ENCODE results near the gene PRLHR.

- TF ChIP-seq CTCF (IDR thresholded peaks at IDR 0.05; ENCODE audit: low read depth, low read length) (no peak), POLR2A (IDR thresholded peaks at IDR 0.05; ENCODE audit: extremely low read depth, insufficient read length) (no peak), MYC (IDR thresholded peaks at IDR 0.05; ENCODE audit: low read depth, low read length) (no peak), MAX (IDR thresholded peaks at IDR 0.05; ENCODE audit: low read depth, low read length) (no peak)
Measured at GRCh38 chr10:118563373-118563890, 32.0 kb downstream of the PRLHR start.

Data from NB4 (cell line).